Right lobe of liver (tissue), 4 donors: ENCODE measurements around the gene MAMDC4.

Source experiments
- CTCF ChIP-seq, 4 donors: fragments of 200-600 bp in 3 of 4; fragments of 450-650 bp in 1 of 4; IDR thresholded peaks; one replicate each; pipeline versions ENCODE4 v1.5.1 to v1.8.0; 2016 to 2022; ENCODE audit warnings: antibody characterized with exemption in 4 of 4, mild to moderate bottlenecking in 2 of 4
- POLR2A ChIP-seq: fragments of 450-650 bp; IDR thresholded peaks from one replicate; pipeline ENCODE4 v1.6.1; 2017; ENCODE audit warnings: antibody characterized with exemption, mild to moderate bottlenecking
- donor health status: DM: no; HTN: no; CAD: no.
- donor health status: DM: no; HTN: no; CAD: no.
- donor health status: DM: no; HTN: yes; CAD: no.

DNA sequence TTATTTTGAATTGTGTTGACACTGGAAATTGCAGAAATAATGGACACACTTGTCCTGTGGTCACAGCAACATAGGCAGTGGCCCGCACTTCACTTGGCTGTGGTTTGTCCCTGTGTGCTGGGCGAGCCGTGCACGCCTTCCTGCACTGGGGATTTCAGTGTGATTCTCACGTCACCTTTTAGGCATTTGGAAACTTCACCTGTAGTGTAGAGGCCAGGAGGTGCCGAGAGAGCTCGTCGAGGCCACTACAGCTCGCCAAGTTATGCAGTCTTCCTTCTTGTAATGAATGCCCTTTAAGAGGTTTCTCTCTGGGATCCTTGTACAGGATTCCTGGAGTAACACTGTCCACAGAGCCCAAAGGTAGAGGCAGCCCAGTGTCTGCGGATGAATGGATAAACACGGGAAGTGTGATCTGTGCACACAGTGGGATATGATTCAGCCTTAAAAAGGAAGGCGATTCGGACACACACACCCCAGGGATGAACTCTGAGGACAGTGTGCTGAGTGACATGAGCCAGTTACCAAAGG is 48.9 kb downstream of the MAMDC4 start:
- TF ChIP-seq CTCF (IDR thresholded peaks at IDR 0.05) = no peak
- TF ChIP-seq POLR2A = no peak
